BE2C (cell line): ENCODE data around the gene SLC30A4.

Experiments
- DNase-seq: peaks from one replicate; pipeline ENCODE4 v3.0.0-alpha.2; 2020
- H3K27me3 ChIP-seq: fragments of 250-450 bp; sonication (Bioruptor Pico); 2 replicates; pipeline ENCODE4 v1.5.1; 2020; ENCODE audit warnings: mild to moderate bottlenecking
- H3K36me3 ChIP-seq: fragments of 250-450 bp; sonication (Bioruptor Pico); 2 replicates; pipeline ENCODE4 v1.5.1; 2020; ENCODE audit warnings: mild to moderate bottlenecking
- H3K4me1 ChIP-seq: fragments of 250-450 bp; sonication (Bioruptor Pico); 2 replicates; pipeline ENCODE4 v1.5.1; 2020
- H3K4me3 ChIP-seq: 2 replicates; pipeline ENCODE4 v1.5.1; 2011; ENCODE audit warnings: low read depth, low read length
- H3K9me3 ChIP-seq: fragments of 250-450 bp; sonication (Bioruptor Pico); 2 replicates; pipeline ENCODE4 v1.5.1; 2020
- CTCF ChIP-seq: IDR thresholded peaks from 2 replicates; pipeline ENCODE4 v1.5.1; 2012; ENCODE audit warnings: mild to moderate bottlenecking, low read depth, low read length

SLC30A4 gene

DNA sequence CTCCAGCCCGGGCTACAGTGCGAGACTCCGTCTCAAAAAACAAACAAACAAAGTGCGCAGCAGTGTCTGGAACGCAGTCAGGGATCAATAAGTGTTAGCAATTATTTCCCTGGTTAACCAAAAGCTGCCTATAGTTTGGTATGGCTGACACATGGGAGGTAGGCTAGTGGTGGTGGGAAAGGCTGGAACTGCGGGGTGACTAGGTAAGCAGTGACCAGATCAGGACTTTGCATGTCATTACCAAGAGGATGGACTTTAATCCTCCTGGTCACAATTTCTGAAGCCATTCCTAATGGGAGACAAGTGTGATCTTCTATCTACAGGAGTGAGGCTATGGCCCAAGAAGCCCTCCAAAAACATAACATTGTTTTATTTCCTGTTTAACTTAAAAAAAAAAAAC lies 47.8 kb downstream of the SLC30A4 start:
- H3K4me1 ChIP-seq = no peaks in the 10 kb centered on the region
- no peaks in the 10 kb centered on the region for H3K27me3 ChIP-seq
- DNase-seq = no peak
- no peak overlapping the region for H3K4me3 ChIP-seq
- no peaks in the 10 kb centered on the region for H3K9me3 ChIP-seq
- no peaks in the 10 kb centered on the region for H3K36me3 ChIP-seq
- TF ChIP-seq CTCF = no peak

DNA sequence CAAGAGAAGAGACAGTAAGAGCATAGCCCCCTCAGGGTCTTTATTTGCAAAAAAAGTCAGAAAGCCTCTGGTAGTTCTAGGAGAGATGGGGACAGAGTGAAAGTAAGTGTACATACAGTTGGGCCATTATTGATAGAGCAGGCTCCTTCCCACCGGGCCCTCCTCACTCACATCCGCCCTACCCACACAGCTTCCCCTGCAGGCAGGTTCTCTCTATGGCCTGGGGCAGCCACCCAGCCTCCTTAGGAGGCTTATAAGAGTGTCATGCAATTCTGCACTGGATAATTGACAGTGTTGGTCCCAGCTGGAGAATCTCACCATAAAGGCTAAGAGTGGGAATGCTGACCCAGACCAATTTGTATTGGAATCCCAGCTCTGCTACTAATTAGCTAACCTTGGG lies 49.5 kb downstream of the SLC30A4 start:
- Histone ChIP-seq H3K9me3 (no peaks in the 10 kb centered on the region), H3K4me3 (no peak overlapping the region), H3K27me3 (no peaks in the 10 kb centered on the region; the same call in 1 of the 2 replicates), H3K4me1 (no peaks in the 10 kb centered on the region), H3K36me3 (no peaks in the 10 kb centered on the region)
- no peak for TF ChIP-seq CTCF
- no peak for DNase-seq

GRCh38 chr15:45471151-45471550 lies 51.4 kb downstream of the SLC30A4 start:
- H3K4me1 ChIP-seq = no peaks in the 10 kb centered on the region
- DNase-seq = no peak
- no peaks in the 10 kb centered on the region; the same call in 1 of the 2 replicates for H3K27me3 ChIP-seq
- no peaks in the 10 kb centered on the region for H3K36me3 ChIP-seq
- H3K4me3 ChIP-seq = no peak overlapping the region
- TF ChIP-seq CTCF = no peak
- H3K9me3 ChIP-seq = no peaks in the 10 kb centered on the region

DNA sequence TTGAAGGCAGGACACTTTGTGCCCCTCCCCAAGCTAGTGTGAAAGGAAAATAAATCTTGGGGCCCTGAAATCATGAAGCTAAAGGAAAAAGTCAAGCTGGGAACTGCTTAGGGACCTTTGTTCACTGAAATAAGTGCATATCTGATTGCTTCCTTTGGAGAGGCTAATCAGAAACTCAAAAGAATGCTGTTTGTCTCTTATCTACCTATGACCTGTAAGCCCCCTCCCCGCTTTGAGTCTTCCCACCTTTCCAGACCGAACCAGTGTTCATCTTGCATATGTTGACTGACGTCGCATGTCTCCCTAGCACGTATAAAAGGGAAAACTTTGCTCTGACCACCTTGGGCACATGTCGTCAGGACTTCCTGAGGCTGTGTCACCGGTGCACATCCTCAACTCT lies 53.1 kb downstream of the SLC30A4 start:
- Histone ChIP-seq H3K4me3 (no peak overlapping the region), H3K36me3 (no peaks in the 10 kb centered on the region), H3K27me3 (no peaks in the 10 kb centered on the region; the same call in 1 of the 2 replicates), H3K4me1 (no peaks in the 10 kb centered on the region), H3K9me3 (no peaks in the 10 kb centered on the region)
- no peak for DNase-seq
- no peak for TF ChIP-seq CTCF

GRCh38 chr15:45469027-45469426 lies 53.5 kb downstream of the SLC30A4 start:
- Histone ChIP-seq H3K4me3 (no peak overlapping the region), H3K4me1 (no peaks in the 10 kb centered on the region), H3K9me3 (no peaks in the 10 kb centered on the region), H3K36me3 (no peaks in the 10 kb centered on the region; the same call in 1 of the 2 replicates), H3K27me3 (no peaks in the 10 kb centered on the region; the same call in 1 of the 2 replicates)
- TF ChIP-seq CTCF = no peak
- DNase-seq = no peak

- no peaks in the 10 kb centered on the region for H3K9me3 ChIP-seq
- TF ChIP-seq CTCF = no peak
These were observed 54.3 kb downstream of the SLC30A4 start for GRCh38 chr15:45468294-45468693.

More at GRCh38 chr15:45468294-45468693, 54.3 kb downstream of the SLC30A4 start:
- Histone ChIP-seq H3K36me3 (no peaks in the 10 kb centered on the region; the same call in 1 of the 2 replicates), H3K27me3 (no peaks in the 10 kb centered on the region; the same call in 1 of the 2 replicates), H3K4me1 (no peaks in the 10 kb centered on the region), H3K4me3 (no peak overlapping the region)
- DNase-seq = no peak
